LNCaP clone FGC (cell line): Measurements from ENCODE around the gene MED14.

Source experiments
- DNase-seq: peaks from one replicate; pipeline ENCODE4 v3.0.0-alpha.2; 2011; ENCODE audit warnings: low read depth
- H3K4me3 ChIP-seq: 2 replicates; pipeline ENCODE4 v1.5.1; 2011; ENCODE audit warnings: mild to moderate bottlenecking, low read depth, low read length, control low read depth
- CTCF ChIP-seq: IDR thresholded peaks from 2 replicates; pipeline ENCODE4 v1.5.1; 2012; ENCODE audit warnings: mild to moderate bottlenecking; ENCODE audit not compliant: control insufficient read depth, insufficient read depth; ENCODE audit errors: extremely low read depth

MED14 gene

DNA sequence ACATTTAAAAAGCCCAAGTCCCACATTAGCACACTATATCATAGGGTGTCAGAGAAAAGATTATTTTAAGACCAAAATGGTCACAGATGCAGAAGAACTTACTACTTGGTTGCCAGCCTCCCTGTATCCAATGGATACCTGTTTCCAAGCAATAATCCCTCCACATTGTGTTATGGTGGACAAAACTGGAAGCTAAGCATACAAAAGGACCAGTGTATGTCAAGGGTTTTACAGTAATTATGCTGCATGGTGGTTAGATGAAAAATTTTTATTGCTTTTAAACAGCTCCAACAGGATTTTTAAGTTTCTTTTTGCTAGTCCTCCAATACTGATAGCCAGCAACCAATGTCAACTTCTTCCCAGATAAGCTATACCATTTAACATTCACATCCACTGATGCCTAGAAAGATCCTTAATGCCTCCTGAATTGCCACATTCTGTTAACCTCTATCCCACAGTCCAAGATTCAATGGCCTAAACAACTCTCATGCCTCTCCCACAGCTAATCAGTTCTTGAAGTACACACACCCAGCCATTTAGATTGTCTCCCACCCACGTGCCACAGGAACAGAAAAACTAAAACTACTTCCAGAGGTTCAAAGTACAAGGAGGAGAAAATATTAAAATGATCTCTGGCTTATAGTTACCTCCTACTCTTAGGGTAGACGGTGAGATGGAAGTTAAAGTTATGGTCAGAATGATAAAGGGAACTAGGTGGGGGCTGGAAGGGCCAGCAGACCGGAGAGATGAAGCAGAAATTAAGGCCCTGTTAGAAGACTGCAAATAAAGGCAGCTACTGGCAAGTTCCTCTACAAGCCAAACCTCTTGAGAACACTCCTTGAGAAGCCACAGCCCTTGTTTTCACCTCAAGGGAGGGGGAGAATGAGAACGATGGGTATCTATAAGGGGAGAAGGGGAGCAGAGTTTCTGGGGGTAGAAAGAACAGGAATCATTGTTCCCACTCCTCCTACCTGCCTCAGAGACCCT is 5.5 kb downstream of the MED14 start:
- no peak for TF ChIP-seq CTCF
- no peak overlapping the region for H3K4me3 ChIP-seq
- no peak for DNase-seq

GRCh38 chrX:40727581-40728252 is 7.6 kb downstream of the MED14 start:
- no peak for TF ChIP-seq CTCF
- no peak overlapping the region for H3K4me3 ChIP-seq
- no peak for DNase-seq

GRCh38 chrX:40727093-40727492 is 8.2 kb downstream of the MED14 start:
- TF ChIP-seq CTCF, result no peak
- DNase-seq, result no peak
- H3K4me3 ChIP-seq, result no peak overlapping the region

DNA sequence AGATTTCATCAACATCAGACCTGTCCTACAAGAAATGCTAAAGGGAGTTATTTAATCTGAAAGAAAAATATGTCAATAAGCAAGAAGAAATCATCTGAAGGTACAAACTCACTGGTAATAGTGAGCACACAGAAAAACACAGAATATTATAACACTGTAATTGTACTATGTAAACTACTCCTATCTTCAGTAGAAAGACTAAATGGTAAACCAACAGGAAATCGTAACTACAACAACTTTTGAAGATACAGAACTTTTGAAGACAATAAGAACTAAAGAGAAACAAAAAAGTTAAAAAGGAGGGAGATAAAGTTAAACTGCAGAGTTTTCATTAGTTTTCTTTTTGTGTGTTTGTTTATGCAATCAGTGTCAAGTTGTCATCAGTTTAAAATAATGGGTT is 12.4 kb downstream of the MED14 start:
- no peak overlapping the region for H3K4me3 ChIP-seq
- no peak for DNase-seq
- no peak for TF ChIP-seq CTCF

DNA sequence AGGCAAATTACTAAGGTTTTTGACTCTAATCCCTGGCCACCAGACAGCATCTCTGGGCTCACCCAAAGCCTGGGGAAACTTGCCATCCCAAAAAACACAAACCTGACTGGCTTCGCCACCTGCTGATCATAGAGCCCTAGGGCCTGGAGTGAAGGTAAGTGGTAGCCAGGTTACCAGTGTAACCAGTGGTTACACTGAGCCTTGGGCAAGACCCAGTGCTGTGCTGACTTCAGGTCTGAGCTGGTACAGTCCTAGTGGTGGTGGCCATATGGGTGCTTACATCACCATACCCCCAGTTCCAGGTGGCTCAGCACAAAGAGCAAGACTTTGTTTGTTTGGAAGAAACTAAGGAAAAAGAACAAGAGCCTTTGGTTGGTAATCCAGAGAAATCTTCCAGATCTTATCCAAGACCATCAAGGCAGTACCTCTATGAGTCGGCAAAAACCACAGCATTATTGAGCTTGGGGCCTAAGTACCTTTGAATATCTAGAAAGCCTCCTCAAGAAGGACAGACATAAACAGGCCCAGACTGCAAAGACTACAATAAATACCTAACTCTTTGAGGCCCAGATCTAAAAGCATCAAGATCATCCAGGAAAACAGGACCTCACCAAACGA is 13.7 kb downstream of the MED14 start:
- no peak for TF ChIP-seq CTCF
- no peak overlapping the region for H3K4me3 ChIP-seq
- no peak for DNase-seq

DNA sequence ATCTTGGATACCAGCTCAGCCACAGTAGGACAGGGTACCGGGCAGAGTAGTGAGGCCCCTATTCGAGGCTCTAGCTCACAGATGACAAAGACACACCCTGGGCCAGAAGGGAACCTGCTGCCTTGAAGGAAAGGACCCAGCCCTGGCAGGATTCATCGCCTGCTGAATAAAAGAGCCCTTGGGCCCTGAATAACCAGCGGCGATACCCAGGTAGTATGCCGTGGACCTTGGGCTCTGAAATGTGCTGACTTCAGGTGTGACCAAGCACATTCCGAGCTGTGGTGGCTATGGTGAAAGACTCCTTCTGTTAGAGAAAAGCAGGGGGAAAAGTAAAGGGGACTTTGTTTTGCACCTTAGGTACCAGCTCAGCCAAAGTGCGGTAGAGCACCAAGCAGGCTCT is 14.6 kb downstream of the MED14 start:
- no peak for DNase-seq
- no peak overlapping the region for H3K4me3 ChIP-seq
- TF ChIP-seq CTCF, result no peak
